GM20431 (cell line): ENCODE results near the gene TAS2R7.

Experiments
- in situ Hi-C: fragments of 300-500 bp; cut with MseI, MboI; formaldehyde crosslinking; loops from one replicate; pipeline ENCODE4 v1.15.0; 2020; ENCODE audit warnings: low sequenced_read_pairs; ENCODE audit not compliant: unreplicated experiment

TAS2R7 gene

DNA sequence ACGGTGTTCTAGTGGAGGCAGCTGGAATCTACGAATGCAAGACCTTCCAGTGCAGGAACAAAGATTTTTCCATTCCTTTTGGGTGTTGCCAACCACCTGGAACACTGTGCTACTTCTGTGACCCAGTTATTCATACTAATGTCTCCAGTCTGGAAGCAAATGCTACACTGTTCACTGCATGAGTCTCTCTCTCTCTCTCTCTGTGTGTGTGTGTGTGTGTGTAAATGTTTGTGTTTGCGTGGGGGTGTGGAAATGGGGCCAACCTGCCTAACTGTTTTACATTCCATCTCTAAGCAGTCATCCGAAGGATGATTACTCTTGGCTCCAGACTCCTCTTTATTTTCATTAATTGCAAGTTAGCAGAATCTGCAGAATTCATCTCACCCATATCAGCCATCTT lies 49.4 kb downstream of the TAS2R7 start:
- in situ Hi-C loops, result no loop called here
